Measurements from ENCODE around the gene NDUFA13.

GRCh38 chr19:19514881-19515641 lies 964 bp upstream of the NDUFA13 start, which contains the start of gene TSSK6:
- no peak for TF ChIP-seq CTCF (IDR thresholded peaks at IDR 0.05; ENCODE audit: low read length)
- TF ChIP-seq EZH2 (IDR thresholded peaks at IDR 0.05; ENCODE audit: borderline replicate concordance, low read length) = no peak
